NT2/D1 (cell line): ENCODE measurements around the gene WWP2.

Experiments
- SUZ12 ChIP-seq: IDR thresholded peaks from 2 replicates; pipeline ENCODE4 v1.6.1; 2011; ENCODE audit not compliant: insufficient read length, insufficient read depth; ENCODE audit errors: extremely low read depth
- YY1 ChIP-seq: IDR thresholded peaks from 2 replicates; pipeline ENCODE4 v1.6.1; 2011; ENCODE audit not compliant: insufficient read length, insufficient read depth
- ZNF274 ChIP-seq: IDR thresholded peaks from 2 replicates; pipeline ENCODE4 v1.6.1; 2011; ENCODE audit warnings: mild to moderate bottlenecking, low read depth, low read length

GRCh38 chr16:69844441-69844840, 82.3 kb downstream of the WWP2 start:
- TF ChIP-seq ZNF274 (no peak), SUZ12 (no peak), YY1 (no peak)
